ENCODE data around the gene NPDC1.

DNA sequence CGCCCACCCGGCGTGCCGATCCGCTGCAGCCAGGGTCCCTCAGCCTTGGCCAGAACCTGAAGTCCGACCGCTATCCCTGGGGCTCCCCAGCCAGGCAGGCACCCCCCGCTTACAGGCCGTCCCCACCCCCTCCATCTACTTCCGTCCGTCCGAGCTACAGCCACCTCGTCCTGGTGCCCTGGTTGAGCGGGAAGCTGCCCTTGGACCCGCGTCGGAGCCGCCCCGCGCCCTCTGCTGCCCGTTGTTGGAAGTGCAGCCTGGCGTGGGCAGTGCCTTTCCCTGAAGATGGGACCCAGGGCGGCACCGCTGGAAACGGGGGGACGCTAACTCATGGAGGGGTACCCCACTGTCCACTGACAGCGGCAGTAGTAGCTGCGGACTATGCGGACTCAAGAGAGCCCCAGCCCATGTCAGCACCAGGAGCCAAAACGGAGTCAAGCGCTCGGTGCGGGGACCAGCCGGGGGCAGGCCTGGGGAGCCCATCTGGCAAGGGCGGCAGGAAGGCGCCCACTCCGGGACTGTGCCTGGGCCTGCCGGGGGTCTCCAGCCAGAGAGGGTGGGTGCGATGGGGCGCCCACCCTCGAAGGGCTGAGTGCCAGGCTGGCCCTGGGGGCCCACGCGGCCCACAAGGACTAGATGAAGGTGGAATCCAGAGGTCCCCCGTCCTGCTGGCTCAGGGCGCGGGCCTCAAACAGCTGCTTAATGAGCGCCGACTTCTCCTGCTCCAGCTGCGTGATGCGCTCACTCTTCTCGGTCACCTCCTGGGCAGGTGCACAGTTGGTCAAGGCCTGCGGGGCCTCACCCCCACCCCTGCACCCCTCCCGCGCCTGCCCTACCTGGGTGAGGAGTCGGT lies 18.3 kb upstream of the NPDC1 start:
- TF ChIP-seq POLR2A (IDR thresholded peaks at IDR 0.05), result no peak
- TF ChIP-seq, protein P1, sequence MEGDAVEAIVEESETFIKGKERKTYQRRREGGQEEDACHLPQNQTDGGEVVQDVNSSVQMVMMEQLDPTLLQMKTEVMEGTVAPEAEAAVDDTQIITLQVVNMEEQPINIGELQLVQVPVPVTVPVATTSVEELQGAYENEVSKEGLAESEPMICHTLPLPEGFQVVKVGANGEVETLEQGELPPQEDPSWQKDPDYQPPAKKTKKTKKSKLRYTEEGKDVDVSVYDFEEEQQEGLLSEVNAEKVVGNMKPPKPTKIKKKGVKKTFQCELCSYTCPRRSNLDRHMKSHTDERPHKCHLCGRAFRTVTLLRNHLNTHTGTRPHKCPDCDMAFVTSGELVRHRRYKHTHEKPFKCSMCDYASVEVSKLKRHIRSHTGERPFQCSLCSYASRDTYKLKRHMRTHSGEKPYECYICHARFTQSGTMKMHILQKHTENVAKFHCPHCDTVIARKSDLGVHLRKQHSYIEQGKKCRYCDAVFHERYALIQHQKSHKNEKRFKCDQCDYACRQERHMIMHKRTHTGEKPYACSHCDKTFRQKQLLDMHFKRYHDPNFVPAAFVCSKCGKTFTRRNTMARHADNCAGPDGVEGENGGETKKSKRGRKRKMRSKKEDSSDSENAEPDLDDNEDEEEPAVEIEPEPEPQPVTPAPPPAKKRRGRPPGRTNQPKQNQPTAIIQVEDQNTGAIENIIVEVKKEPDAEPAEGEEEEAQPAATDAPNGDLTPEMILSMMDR (IDR thresholded peaks at IDR 0.05), result peak; percentile 85 to 97 (median 95)

All from breast epithelium (tissue), 3 donors.